Activated T-helper 9 cell treated with anti-CD3 and anti-CD28 coated beads, Interleukin-2, amount 50 U/mL, for 16 hours (primary cell): ENCODE results near the gene SLC5A2.

Experiments
- DNase-seq: peaks from one replicate; pipeline ENCODE4 v3.0.0-alpha.2; 2020; ENCODE audit warnings: low read depth

SLC5A2 gene

DNA sequence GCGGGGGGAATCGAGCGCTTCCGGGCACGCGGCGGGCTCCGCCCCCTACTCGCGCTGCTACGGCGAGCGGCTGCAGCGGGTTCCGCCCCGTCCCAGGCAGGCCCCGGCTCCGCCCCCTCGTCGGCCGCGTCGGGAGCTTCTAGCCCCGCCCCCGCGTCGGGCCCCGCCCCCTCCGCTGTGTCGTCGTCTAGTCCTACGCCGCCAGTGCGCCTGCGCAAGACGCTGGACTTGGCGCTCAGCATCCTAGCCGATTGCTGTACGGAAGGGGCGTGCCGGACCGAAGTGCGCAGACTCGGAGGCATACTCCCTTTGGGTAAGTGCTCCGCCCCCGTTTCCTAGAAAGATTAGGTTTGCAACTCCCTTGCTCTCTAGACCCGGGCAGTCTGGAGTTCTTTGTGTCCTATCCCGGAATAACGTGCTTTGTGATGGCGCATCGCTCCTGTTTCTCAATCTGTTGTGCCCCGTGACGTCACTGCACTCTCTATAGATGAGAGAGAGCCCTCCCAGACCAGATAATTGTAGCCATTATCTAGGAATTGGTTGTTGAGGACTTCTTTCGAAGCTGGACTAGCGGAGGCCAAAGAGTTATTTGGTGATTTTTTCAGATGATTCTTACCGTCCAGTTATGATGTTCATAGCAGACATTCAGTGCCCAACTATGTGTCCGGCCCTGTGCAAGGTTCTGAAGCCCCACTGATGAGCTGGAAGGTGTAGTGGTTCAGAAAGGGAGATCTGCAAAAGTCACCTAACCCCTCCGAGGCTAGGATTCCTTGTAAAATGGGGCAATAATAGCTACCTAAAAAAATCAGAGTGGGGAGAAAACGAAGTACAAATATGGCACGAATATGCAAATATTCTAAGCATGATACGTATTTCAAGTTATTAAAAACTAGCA, 23.0 kb upstream of the SLC5A2 start:
- DNase-seq, result peak; percentile 100

DNA sequence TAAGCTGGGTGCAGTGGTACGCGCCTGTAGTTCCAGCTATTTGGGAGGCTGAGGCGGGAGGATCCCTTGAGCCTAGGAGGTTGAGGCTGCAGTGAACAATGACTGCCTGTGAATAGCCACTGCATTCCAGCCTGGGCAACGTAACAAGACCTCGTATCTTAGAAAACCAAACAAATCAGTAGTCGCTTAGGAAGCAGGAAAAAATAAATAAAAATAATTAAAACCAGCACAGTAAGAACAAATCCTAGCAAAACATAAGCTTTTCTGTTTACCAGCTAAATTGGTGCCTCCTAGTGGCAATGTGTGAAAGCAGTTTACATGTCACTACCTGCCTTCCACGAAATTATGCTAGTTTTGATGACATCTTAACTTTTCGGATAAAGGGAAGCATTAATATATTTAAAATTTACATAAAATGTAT, 22.3 kb upstream of the SLC5A2 start:
- no peak for DNase-seq

DNA sequence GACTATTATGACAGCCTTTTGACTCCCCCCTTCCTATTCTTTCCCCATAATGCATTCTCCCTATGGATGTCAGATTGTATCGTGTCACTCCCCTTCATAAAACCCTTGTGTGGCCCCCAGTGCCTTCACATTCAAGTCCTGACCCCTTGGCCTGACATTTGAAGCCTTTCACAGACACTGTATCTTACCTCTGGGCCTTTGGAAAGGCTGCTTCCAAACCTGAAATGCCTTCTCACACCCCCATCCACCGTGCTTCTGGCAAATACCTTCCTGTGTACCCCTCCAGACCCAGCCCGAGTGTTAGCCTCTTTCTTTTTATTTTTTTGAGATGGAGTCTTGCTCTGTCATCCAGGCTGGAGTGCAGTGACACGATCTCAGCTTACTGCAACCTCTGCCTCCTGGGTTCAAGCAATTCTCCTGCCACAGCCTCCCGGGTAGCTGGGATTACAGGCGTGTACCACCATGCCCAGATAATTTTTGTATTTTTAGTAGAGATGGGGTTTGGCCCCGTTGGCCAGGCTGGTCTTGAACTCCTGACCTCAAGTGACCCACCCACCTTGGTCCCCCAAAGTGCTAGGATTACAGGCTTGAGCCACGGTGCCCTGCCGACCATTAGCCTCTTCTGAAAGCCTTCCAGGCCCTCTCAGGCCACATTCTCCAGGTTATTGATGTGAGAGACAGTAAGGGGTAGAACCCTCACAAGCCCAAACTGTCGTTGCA, 21.6 kb upstream of the SLC5A2 start:
- DNase-seq, result no peak

DNA sequence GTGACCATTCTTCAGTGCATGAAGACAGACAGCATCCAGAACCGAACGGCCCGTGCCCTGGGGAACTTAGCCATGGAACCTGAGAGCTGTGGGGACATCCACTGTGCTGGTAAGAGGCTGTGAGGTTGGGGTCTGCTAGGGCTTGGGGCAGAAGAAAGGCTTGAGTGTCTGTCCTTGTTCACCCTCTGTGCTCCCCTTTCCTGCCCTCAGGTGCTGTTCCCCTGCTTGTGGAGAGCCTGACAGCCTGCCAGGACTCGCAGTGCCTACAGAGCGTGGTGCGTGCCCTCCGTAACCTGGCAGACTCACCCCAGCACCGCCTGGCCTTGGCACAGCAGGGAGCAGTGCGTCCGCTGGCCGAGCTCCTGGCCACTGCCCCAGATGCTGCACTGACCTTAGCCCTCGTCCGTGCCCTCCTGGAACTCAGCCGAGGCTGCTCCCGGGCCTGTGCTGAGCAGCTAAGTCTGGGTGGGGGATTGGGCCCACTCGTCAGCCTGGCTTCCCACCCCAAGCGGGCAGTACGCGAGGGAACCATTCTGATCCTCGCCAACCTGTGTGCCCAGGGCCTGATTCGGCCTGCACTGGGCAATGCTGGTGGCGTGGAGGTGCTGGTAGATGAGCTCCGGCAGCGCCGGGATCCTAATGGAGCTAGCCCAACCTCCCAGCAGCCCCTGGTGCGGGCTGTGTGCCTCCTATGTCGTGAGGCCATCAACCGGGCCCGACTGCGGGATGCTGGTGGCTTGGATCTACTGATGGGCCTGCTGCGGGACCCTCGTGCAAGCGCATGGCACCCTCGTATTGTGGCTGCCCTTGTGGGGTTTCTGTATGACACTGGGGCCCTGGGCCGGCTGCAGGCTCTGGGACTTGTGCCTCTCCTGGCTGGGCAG, 20.8 kb upstream of the SLC5A2 start:
- no peak for DNase-seq

DNA sequence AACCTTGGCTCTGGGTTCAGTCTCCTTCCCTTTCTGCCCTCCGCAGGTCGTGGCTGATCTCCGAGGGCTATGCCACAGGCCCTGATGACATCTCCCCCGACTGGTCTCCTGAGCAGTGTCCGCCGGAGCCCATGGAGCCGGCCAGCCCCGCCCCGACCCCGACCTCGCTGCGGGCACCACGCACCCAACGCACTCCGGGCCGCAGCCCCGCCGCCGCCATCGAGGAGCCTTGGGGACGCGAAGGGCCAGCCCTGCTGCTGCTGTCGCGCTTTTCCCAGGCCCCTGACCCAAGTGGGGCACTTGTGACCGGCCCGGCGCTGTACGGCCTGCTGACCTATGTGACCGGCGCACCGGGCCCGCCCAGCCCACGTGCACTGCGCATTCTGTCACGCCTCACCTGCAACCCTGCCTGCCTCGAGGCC, 18.6 kb upstream of the SLC5A2 start:
- no peak for DNase-seq

DNA sequence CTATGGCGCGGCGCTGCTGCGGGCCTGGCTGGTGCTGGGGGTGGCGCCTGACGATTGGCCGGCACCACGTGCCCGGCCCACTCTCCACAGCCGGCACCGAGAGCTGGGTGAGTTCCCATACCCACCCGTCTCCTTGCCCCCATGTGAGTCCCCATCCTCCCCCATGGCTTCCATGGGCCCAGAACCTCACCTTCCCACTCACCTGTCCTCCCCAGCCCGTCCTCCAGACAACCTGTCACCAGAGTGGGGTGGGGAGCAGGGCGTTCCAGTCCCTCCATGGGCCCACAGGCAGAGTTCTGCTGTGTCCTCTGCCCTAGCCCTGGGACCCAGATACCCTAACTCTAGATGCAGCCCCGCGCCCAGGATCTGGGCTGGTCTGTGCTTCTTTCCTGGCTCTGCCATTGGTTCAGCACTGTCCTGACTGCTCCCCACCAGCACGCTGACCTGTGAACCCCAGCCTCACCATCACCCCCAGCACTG, 18.1 kb upstream of the SLC5A2 start:
- no peak for DNase-seq

DNA sequence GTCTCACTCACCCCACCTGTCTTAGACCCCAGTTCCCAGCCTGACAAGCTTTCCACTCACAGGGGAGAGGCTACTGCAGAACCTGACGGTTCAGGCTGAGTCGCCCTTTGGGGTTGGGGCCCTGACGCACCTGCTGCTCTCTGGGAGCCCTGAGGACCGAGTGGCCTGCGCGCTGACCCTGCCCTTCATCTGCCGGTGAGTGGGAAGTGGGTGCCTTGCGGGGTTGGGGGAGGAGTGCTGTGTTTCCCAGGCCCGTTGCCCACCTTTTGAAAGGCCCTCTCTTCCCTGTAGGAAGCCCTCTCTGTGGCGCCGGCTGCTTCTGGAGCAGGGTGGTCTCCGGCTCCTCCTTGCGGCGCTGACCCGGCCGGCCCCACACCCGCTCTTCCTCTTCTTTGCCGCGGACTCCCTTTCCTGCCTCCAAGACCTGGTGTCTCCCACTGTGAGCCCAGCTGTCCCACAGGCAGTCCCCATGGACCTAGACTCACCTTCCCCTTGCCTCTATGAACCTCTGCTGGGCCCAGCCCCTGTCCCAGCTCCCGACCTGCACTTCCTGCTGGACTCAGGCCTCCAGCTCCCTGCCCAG, 17.0 kb upstream of the SLC5A2 start:
- no peak for DNase-seq

DNA sequence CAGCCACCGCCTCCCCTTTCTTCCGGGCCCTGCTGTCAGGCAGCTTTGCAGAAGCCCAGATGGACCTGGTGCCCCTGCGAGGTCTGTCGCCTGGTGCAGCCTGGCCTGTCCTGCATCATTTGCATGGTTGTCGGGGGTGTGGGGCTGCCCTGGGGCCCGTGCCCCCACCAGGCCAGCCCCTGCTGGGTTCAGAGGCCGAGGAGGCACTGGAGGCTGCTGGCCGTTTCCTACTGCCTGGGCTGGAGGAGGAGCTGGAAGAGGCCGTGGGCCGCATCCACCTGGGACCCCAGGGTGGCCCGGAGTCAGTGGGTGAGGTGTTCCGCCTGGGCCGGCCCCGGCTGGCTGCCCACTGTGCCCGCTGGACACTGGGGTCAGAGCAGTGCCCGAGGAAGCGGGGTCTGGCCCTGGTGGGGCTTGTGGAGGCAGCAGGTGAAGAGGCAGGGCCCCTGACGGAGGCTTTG, 16.5 kb upstream of the SLC5A2 start:
- no peak for DNase-seq

DNA sequence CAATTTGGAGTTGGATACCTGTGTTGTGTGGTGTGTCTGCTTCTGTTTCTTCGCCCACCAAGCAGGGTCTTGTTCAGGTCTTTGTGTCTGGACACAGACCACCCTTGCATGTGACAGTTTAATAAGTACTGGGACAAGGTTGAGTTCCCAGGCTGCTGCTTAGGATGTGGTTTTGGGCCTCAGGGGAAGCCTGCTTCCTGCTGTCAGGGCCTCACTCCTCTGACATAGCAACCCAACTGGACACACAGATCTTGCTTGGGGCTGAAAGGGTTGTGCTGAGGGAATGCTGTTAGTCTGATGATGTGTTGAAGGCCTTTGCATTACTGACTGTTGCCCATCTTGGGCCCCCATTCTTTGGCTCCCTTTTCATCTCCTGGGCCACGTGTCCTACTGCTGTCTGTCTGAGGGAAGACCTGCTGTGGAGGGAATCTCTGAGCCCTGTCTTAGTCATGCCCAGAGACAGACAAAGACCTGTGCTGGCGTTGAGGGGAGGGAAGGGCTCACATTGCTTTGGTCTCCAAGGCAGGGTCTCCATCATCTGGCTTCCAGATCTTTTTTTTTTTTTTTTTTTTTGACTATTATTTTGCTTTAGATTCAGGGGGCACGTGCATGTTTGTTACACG, 15.7 kb upstream of the SLC5A2 start:
- no peak for DNase-seq

DNA sequence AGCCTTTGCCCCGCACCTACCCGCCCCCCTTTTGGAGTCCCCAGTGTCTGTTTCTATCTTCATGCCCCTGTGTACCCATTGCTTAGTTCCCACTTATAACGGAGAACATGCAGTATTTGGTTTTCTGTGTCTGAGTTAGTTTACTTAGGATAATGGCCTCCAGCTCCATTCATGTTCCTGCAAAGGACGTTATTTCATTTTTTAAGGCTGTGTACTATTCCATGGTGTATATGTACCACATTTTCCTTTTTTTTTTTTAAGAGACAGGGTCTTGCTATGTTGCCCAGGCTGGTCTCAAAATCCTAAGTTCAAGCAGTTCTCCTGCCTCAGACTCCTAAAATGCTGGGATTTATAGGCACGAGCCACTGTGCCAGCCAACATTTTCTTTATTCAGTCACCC, 15.1 kb upstream of the SLC5A2 start:
- DNase-seq, result no peak

DNA sequence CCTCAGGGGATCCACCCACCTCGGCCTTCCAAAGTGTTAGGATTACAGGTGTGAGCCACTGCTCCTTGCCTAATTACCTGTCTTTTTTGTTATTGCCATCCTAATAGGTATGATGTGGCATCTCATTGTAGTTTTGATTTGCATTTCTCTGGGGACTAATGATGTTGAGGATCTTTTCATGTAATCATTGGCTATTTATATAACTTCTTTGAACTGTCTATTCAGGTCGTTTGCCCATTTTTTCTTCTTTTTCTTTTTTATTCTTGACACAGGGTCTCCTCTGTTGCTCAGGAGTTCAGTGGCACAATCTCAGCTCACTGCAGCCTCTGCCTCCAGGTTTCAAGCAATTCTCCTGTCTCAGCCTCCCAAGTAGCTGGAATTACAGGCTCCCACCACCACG, 12.3 kb upstream of the SLC5A2 start:
- no peak for DNase-seq

DNA sequence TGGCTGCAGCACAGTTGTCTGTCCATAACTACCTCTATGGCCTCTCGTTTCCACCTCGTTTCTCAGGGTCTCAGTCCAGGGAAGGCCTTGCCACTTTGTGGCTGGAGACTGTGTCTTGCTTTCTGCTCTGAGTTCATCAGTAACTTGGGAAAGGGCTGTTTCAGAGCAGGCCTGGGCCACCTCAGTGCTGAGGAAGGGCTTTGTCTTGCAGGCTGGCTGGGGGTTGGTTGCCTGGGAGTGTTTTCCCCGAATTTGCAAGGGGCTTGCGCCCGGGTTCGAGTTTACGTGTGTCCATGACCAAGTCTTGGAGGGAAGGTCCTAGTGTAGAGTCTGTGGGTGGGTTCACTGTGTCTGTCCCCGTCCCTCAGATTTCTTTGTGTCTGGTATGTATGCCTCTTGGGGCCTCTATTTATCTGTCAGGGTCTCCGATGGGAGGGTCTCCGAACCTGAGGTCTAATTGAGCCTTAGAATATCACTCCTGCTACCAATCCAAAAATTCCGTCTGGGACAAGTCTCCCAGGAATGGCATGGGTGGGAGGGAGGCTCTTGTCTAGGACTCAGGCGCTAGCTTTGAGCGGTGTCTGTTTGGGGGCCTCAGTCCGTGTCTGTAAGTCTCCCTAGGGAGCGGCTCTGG, 11.6 kb upstream of the SLC5A2 start:
- no peak for DNase-seq

DNA sequence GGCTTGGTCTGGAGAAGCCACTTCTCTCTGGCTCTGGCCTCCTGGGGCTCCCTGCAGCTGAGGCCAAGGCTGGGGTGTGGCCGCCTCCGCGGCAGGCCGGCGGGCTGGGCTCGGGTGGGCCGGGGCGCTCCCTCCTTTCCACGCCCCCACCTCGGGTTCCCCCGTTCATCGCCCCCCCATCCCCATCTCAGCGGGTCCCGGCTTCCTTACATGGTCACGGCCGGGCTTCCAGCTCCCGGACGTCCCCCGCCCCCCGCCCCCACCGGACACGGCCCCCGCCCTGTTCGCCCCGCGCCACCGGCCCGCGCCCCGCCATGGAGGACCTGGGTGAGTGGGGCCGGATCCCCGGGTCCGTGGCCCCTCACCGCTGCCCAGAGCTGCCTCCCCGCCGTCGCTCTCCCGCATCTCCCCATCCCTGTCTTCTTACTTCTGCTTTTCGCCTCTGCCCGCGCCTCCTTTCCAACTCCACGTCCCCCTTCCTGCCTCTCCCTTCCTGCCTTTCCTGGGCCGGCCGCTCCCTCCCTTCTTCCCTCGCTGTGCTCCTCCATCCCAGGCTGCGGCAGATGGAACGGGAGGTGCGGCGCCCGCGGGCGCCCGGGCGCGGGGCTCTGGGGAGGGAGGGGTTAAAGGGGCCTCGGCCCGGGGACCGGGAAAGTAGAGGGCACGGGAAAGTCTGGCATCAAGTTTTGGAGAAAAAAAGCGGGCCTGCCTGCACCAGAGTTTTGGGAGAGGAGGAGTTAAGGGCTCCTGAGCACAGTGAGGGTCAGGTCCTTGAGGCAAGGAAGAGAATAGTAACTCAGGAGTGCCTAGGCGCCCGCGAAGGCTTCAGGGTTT, 10.8 kb upstream of the SLC5A2 start, which contains the start of gene TGFB1I1:
TSS of gene TGFB1I1 (plus strand) at position 278 of the 834 bp plus-strand sequence. CDS start at position 315, 37 bp downstream.
- no peak for DNase-seq

DNA sequence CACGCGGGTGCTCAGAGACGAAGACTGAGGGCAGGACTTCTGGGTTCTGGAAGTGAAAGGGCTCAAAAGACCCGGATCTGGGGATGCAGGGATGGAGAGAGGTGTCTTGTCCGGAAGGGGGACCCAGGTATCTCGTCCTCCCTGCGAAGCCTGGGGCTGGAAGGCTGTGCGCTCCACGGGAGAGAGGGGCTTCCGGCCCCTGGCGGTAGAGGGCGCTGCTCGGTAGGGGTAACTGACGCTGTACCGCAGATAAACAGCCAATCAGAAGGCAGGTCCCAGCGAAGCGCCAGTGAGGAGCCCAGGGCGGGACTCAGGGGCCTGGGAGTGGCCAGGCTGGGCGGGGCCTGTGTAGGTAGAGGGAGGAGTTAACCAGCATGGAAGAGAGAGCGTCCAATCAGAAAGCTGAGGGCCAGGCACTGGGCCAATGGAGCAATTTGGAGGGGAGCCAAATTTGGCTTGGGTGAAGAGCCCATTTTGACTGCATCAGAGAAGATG, 10.2 kb upstream of the SLC5A2 start:
- DNase-seq, result no peak

DNA sequence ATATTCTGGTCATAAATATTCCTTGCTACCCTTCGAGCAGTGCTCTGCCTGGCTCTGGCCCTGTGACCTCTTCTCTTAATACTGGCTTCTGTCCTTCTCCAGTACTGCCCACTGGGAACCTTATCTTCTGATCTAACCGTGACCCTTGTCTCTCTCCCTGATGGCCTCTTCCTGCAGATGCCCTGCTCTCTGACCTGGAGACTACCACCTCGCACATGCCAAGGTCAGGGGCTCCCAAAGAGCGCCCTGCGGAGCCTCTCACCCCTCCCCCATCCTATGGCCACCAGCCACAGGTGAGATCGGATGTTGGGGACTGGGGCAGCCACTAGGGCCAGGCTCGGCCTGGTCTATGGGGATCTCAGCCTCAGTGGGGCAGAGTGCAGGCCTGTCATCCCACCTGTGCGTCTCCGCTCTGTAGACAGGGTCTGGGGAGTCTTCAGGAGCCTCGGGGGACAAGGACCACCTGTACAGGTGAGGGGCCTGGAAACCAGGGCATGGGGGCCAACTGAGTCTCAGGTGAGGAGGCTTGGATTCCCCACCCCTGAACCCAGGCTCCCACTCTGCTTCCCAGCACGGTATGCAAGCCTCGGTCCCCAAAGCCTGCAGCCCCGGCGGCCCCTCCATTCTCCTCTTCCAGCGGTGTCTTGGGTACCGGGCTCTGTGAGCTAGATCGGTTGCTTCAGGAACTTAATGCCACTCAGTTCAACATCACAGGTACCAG, 9.5 kb upstream of the SLC5A2 start:
- no peak for DNase-seq

DNA sequence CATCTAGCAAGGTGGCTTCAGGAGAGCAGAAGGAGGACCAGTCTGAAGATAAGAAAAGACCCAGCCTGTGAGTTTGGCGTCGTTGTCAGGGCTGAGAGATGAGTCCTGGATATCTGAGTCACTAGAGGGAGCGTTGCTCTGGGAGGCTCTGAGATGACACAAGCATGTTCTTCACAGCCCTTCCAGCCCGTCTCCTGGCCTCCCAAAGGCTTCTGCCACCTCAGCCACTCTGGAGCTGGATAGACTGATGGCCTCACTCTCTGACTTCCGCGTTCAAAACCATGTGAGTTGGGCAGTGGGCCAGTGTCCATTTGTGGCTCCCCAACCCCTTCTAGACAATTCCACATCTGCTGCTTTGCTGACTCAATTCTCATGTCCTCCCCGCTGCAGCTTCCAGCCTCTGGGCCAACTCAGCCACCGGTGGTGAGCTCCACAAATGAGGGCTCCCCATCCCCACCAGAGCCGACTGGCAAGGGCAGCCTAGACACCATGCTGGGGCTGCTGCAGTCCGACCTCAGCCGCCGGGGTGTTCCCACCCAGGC, 8.7 kb upstream of the SLC5A2 start:
- DNase-seq, result no peak

DNA sequence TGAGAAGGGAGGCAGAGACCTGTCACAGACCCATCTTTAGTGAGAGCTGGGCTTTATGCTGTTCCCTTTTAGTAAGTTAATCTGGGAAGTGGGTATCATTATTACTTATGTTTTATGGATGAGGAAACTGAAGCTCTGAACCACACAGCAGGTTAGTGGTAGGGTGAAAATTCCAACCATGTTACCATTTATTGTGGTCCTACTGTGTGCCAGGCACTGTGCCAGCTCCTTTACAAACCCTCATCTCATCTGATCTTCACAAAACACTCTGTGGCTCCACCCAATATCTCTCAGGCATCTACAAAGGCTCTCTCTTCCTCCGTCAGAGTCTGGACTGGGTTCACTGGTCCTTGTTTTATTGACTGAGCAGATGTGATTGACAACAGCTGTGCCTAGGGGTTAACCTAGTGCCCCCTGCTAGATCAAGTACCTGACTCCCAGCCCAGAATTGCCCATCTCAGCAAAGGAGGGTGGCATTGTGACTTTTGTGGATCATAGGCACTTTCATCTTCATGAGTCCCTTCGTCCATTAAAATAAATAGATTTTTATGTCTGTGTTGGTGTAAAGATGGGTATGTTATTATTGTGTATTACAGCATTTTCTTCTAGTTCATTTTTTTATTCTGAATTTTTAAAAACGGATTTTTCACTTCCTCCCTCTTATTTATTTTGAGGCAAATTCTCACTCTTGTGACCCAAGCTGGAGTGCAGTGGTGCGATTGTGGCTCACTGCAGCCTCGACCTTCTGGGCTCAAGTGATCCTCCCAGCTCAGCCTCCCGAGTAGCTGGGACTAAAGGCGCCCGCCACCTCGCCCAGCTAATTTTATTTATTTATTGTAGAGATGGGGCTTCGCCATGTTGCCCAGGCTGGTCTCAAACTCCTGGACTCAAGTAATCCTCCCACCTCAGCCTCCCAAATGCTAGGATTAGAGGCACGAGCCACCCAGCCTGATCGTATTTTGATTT, 7.9 kb upstream of the SLC5A2 start:
- no peak for DNase-seq
